Measurements from ENCODE around the gene ECSIT. TPM values are rescaled to one million over a fixed set of nuclear protein-coding genes. Genes with fewer than 3 reads are reported as not detected.

Gene ECSIT
- total and polyA plus RNA-seq, 2 donors (not counting 1 experiment from before 2014, with no cell fraction given) = 45.6 to 63.1 TPM

DNA sequence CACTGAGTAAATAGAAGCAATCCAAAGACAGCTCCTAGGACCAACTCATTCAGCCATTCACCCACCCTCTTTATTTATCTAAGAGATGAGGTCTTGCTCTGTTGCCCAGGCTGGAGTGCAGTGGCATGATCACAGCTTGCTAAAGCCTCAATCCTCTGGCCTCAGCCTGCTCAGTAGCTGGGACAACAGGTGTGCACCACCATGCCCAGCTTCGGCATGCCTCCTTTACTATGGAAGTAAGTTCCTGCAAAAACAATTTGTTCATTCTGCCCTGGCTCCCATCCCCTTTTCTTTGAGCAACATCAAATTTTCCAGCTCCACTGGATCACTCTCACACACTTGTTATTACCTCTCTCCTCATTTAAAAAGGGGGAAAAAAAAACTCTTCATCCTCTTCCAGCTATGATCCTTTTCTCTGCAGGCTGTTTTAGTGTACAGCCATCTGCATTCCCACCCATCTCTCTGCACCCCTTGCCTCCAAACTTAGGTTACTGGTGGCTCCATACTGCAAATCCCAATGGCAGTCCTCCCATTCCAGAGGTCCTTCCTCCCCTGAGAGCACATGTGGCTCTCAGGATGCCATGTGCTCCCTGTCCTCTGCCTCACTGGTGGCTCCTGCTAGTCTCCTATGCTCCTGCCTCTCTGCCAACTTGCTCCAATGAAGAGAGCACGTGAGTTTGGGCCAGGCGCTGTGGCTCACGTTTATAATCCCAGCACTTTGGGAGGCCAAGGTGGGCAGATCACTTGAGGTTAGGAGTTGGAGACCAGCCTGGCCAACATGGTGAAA lies 27.9 kb upstream of the ECSIT start:
- Histone ChIP-seq H3K9ac (ENCODE audit: low read length) (no peak overlapping the region), H3K27me3 (replicated peaks in 1 of 4; ENCODE audit: control extremely low read depth in 1 of 4, control insufficient read depth in 3 of 4, insufficient read depth in 4 of 4, low read length in 3 of 4) (no peaks in the 10 kb centered on the region), H3K27ac (ENCODE audit: low read length in 2 of 2) (no peak overlapping the region), H3K4me3 (ENCODE audit: control extremely low read depth in 1 of 5, extremely low read depth in 1 of 5, insufficient read depth in 1 of 5, low read depth in 2 of 5, low read length in 4 of 5) (no peak overlapping the region), H3K4me2 (replicated peaks; ENCODE audit: low read depth, low read length, poor library complexity, severe bottlenecking) (no peak overlapping the region), H3K79me2 (ENCODE audit: control insufficient read depth, insufficient read depth, low read length) (peaks cover 37% of the 10 kb centered on the region), H3K4me1 (ENCODE audit: control insufficient read depth in 2 of 2, insufficient read depth in 2 of 2, low read length in 2 of 2) (peaks cover 41 to 74% of the 10 kb centered on the region in 2 donors), H4K20me1 (ENCODE audit: control insufficient read depth, insufficient read depth, low read length, poor library complexity, severe bottlenecking) (peaks cover 37% of the 10 kb centered on the region), H3K9me3 (ENCODE audit: control extremely low read depth in 1 of 3, control insufficient read depth in 2 of 3, insufficient read depth in 1 of 3, low read length in 2 of 3) (no peaks in the 10 kb centered on the region), H3K36me3 (replicated peaks in 1 of 2; ENCODE audit: control extremely low read depth in 1 of 2, control insufficient read depth in 1 of 2, extremely low read depth in 1 of 2, insufficient read depth in 2 of 2, low read length in 1 of 2) (peaks cover 0 to 33% of the 10 kb centered on the region in 2 experiments), H2AFZ (ENCODE audit: insufficient read depth, low read depth, low read length, poor library complexity, severe bottlenecking) (no peak overlapping the region)
- Mint-ChIP-seq H3K4me3 (peak overlapping the region; percentile 18), H3K27ac (peak overlapping the region; percentile 10), H3K27me3 (no peaks in the 10 kb centered on the region), H3K9me3 (ENCODE audit: insufficient read depth) (no peaks in the 10 kb centered on the region), H3K4me1 (peaks cover 63% of the 10 kb centered on the region)
- no peak for TF ChIP-seq EZH2 (IDR thresholded peaks at IDR 0.05; ENCODE audit: borderline replicate concordance, insufficient read depth, low read depth, low read length, poor library complexity, severe bottlenecking)
- intact Hi-C loops (cut with micrococcal nuclease) = no loop called here
- ChIA-PET POLR2A (interaction anchor here (0.6 to 0.7 kb wide), 4 partner anchors 11 to 754 kb away, joined by 3 to 6 read pairs (median 4); no protein-coding TSS in a partner anchor), CTCF (interaction anchor here (0.6 to 10.7 kb wide), 5 partner anchors 21 to 504 kb away, joined by 3 to 289 read pairs (median 3); no protein-coding TSS in a partner anchor)
- DNase-seq (no peak), ATAC-seq (ENCODE audit: low read depth) (no peak)
- 90% methylated on average over 2 of the region's 4 CpGs for WGBS (ENCODE audit: insufficient coverage)

DNA sequence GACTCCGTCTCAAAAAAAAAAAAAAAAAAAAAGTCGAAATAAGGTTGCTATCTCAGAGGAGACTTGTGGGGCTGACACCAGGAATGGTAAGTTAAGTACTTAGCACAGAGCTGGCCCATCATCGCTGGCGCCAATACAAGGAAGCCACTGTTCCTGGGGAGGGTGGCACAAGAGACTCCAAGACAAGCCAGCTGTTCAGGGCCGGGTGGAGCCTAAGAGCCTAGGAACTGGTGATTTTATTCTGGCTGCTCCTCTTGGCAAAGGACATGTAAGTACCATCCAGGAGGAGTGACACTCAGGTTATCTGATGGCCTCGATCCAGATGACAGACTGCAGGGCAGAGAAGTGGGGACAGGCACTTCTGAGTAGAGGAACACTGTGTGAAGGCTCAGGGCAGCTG lies 26.3 kb upstream of the ECSIT start:
- TF ChIP-seq, protein P1, sequence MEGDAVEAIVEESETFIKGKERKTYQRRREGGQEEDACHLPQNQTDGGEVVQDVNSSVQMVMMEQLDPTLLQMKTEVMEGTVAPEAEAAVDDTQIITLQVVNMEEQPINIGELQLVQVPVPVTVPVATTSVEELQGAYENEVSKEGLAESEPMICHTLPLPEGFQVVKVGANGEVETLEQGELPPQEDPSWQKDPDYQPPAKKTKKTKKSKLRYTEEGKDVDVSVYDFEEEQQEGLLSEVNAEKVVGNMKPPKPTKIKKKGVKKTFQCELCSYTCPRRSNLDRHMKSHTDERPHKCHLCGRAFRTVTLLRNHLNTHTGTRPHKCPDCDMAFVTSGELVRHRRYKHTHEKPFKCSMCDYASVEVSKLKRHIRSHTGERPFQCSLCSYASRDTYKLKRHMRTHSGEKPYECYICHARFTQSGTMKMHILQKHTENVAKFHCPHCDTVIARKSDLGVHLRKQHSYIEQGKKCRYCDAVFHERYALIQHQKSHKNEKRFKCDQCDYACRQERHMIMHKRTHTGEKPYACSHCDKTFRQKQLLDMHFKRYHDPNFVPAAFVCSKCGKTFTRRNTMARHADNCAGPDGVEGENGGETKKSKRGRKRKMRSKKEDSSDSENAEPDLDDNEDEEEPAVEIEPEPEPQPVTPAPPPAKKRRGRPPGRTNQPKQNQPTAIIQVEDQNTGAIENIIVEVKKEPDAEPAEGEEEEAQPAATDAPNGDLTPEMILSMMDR (IDR thresholded peaks at IDR 0.05) = no peak
- TF ChIP-seq EZH2 (IDR thresholded peaks at IDR 0.05; ENCODE audit: borderline replicate concordance, insufficient read depth, low read depth, low read length, poor library complexity, severe bottlenecking) = no peak
- Histone ChIP-seq H3K36me3 (replicated peaks in 1 of 2; ENCODE audit: control extremely low read depth in 1 of 2, control insufficient read depth in 1 of 2, extremely low read depth in 1 of 2, insufficient read depth in 2 of 2, low read length in 1 of 2) (peaks cover 0 to 34% of the 10 kb centered on the region in 2 experiments), H3K4me3 (ENCODE audit: control extremely low read depth in 1 of 5, extremely low read depth in 1 of 5, insufficient read depth in 1 of 5, low read depth in 2 of 5, low read length in 4 of 5) (no peak overlapping the region), H3K4me1 (ENCODE audit: control insufficient read depth in 2 of 2, insufficient read depth in 2 of 2, low read length in 2 of 2) (peaks cover 34 to 66% of the 10 kb centered on the region in 2 donors), H3K9me3 (ENCODE audit: control extremely low read depth in 1 of 3, control insufficient read depth in 2 of 3, insufficient read depth in 1 of 3, low read length in 2 of 3) (no peaks in the 10 kb centered on the region), H3K4me2 (replicated peaks; ENCODE audit: low read depth, low read length, poor library complexity, severe bottlenecking) (no peak overlapping the region), H3K9ac (ENCODE audit: low read length) (no peak overlapping the region), H3K27me3 (replicated peaks in 1 of 4; ENCODE audit: control extremely low read depth in 1 of 4, control insufficient read depth in 3 of 4, insufficient read depth in 4 of 4, low read length in 3 of 4) (no peaks in the 10 kb centered on the region), H3K79me2 (ENCODE audit: control insufficient read depth, insufficient read depth, low read length) (peaks cover 37% of the 10 kb centered on the region), H4K20me1 (ENCODE audit: control insufficient read depth, insufficient read depth, low read length, poor library complexity, severe bottlenecking) (peaks cover 37% of the 10 kb centered on the region), H3K27ac (ENCODE audit: low read length in 2 of 2) (peak overlapping the region in 1 of 2 donors; percentile 84), H2AFZ (ENCODE audit: insufficient read depth, low read depth, low read length, poor library complexity, severe bottlenecking) (no peak overlapping the region)
- WGBS (ENCODE audit: insufficient coverage) = 96% methylated on average over 4 of the region's 6 CpGs
- peak overlapping the region; percentile 64 for H3K27ac Mint-ChIP-seq
- peak overlapping the region; percentile 47 for H3K4me3 Mint-ChIP-seq
- H3K27me3 Mint-ChIP-seq = no peaks in the 10 kb centered on the region
- DNase-seq (no peak), ATAC-seq (ENCODE audit: low read depth) (no peak)
- intact Hi-C loops (cut with micrococcal nuclease) = no loop called here
- CTCF ChIA-PET = interaction anchor here (10.7 kb wide), 1 partner anchor 32 kb away, joined by 289 read pairs; no protein-coding TSS in a partner anchor
- POLR2A ChIA-PET = interaction anchor here (0.6 to 0.7 kb wide), 2 partner anchors 35 to 171 kb away, joined by 3 to 8 read pairs; no protein-coding TSS in a partner anchor
- H3K4me1 Mint-ChIP-seq = peaks cover 56% of the 10 kb centered on the region
- no peaks in the 10 kb centered on the region for H3K9me3 Mint-ChIP-seq (ENCODE audit: insufficient read depth)

All from B cell (primary cell).